Mesendoderm (in vitro differentiated cells): Measurements from ENCODE around the gene SMYD3.
"Not testable (repeated sequence)": the region's sequence is repeated elsewhere in the genome, so short reads cannot be mapped to it uniquely, and the experiment has no call there.

Experiments used
- DNase-seq: peaks from one replicate; pipeline ENCODE4 v3.0.0; 2013
- H2AK5ac ChIP-seq: 2 replicates; pipeline ENCODE4 v1.6.1; 2013; ENCODE audit warnings: low read length, inconsistent platforms
- H2BK120ac ChIP-seq: 2 replicates; pipeline ENCODE4 v1.6.1; 2013; ENCODE audit warnings: low read depth, mild to moderate bottlenecking, low read length, moderate library complexity, mixed read lengths
- H2BK15ac ChIP-seq: replicated peaks from 2 replicates; pipeline ENCODE4 v1.6.1; 2013; ENCODE audit warnings: low read depth, mild to moderate bottlenecking, moderate library complexity
- H2BK5ac ChIP-seq: 2 replicates; pipeline ENCODE4 v1.6.1; 2013; ENCODE audit warnings: low read length, inconsistent platforms
- H3K18ac ChIP-seq: 2 replicates; pipeline ENCODE4 v1.6.1; 2013; ENCODE audit warnings: mild to moderate bottlenecking, low read length, mixed read lengths
- H3K23ac ChIP-seq: one replicate; pipeline ENCODE4 v1.6.1; 2013; ENCODE audit warnings: low read length
- H3K27ac ChIP-seq: 2 replicates; pipeline ENCODE4 v1.5.1; 2013; ENCODE audit warnings: low read depth, mild to moderate bottlenecking, inconsistent platforms, low read length, moderate library complexity
- H3K27me3 ChIP-seq: 2 replicates; pipeline ENCODE4 v1.6.1; 2013; ENCODE audit warnings: low read length, control low read depth, mild to moderate bottlenecking, inconsistent platforms; ENCODE audit not compliant: insufficient read depth, poor library complexity
- H3K36me3 ChIP-seq: 2 replicates; pipeline ENCODE4 v1.6.1; 2013; ENCODE audit warnings: low read length, inconsistent platforms; ENCODE audit not compliant: control insufficient read depth, insufficient read depth
- H3K4ac ChIP-seq: one replicate; pipeline ENCODE4 v1.6.1; 2013; ENCODE audit warnings: low read depth, mild to moderate bottlenecking, low read length, moderate library complexity
- H3K4me1 ChIP-seq: 2 replicates; pipeline ENCODE4 v1.6.1; 2013; ENCODE audit warnings: low read depth, low read length, inconsistent platforms; ENCODE audit not compliant: control insufficient read depth
- H3K4me2 ChIP-seq: 2 replicates; pipeline ENCODE4 v1.6.1; 2013; ENCODE audit warnings: low read length
- H3K4me3 ChIP-seq: 2 replicates; pipeline ENCODE4 v1.5.1; 2013; ENCODE audit warnings: mild to moderate bottlenecking, low read length
- H3K56ac ChIP-seq: one replicate; pipeline ENCODE4 v1.6.1; 2013; ENCODE audit warnings: low read length
- H3K79me1 ChIP-seq: 2 replicates; pipeline ENCODE4 v1.6.1; 2013; ENCODE audit warnings: low read length, inconsistent platforms
- H3K79me2 ChIP-seq: 2 replicates; pipeline ENCODE4 v1.6.1; 2013; ENCODE audit warnings: mild to moderate bottlenecking, low read length; ENCODE audit not compliant: control insufficient read depth, insufficient read depth
- H3K9ac ChIP-seq: 2 replicates; pipeline ENCODE4 v1.6.1; 2013; ENCODE audit warnings: low read length, inconsistent platforms
- H4K5ac ChIP-seq: one replicate; pipeline ENCODE4 v1.6.1; 2013; ENCODE audit warnings: low read length
- H4K8ac ChIP-seq: one replicate; pipeline ENCODE4 v1.6.1; 2013; ENCODE audit warnings: low read depth, mild to moderate bottlenecking, control low read depth, low read length, moderate library complexity
- WGBS: extraction: QIAGEN DNeasy Blood & Tissue Kit; methylation state at CpG from one replicate; pipeline ENCODE4 v1.1.7; 2013; ENCODE audit warnings: low lambda C conversion rate, missing lambda C conversion rate; ENCODE audit not compliant: insufficient coverage; ENCODE audit errors: extremely low coverage; 5-methylcytosine and 5-hydroxymethylcytosine counted together

SMYD3 gene

GRCh38 chr1:246024118-246024517, 483.0 kb downstream of the SMYD3 start:
- WGBS: no CpG with 5 or more reads among the region's 1 CpG
- H3K4me3 ChIP-seq, DNase-seq, H3K79me1 ChIP-seq, H4K5ac ChIP-seq, H3K4me1 ChIP-seq, H3K23ac ChIP-seq, H3K36me3 ChIP-seq, H3K4me2 ChIP-seq, H2AK5ac ChIP-seq, H3K18ac ChIP-seq, H2BK5ac ChIP-seq, H3K4ac ChIP-seq, H3K79me2 ChIP-seq, H2BK15ac ChIP-seq, H3K27me3 ChIP-seq, H3K56ac ChIP-seq, H2BK120ac ChIP-seq, H4K8ac ChIP-seq, H3K27ac ChIP-seq, H3K9ac ChIP-seq: not testable (repeated sequence)

GRCh38 chr1:246020211-246020954, 486.7 kb downstream of the SMYD3 start:
- H3K9ac ChIP-seq: no peak overlapping the region
- WGBS: no CpG with 5 or more reads among the region's 6 CpGs
- no peaks in the 10 kb centered on the region for H3K79me2 ChIP-seq
- no peak overlapping the region for H2BK120ac ChIP-seq
- H3K23ac ChIP-seq: no peak overlapping the region
- H3K56ac ChIP-seq: no peak overlapping the region
- no peak overlapping the region for H3K4ac ChIP-seq
- no peaks in the 10 kb centered on the region for H3K4me1 ChIP-seq
- H3K36me3 ChIP-seq: no peaks in the 10 kb centered on the region
- H2AK5ac ChIP-seq: no peak overlapping the region
- H3K79me1 ChIP-seq: no peaks in the 10 kb centered on the region
- no peak overlapping the region for H2BK15ac ChIP-seq
- H4K8ac ChIP-seq: no peak overlapping the region
- H3K18ac ChIP-seq: no peak overlapping the region
- H3K4me2 ChIP-seq: no peak overlapping the region
- H3K4me3 ChIP-seq: no peak overlapping the region
- no peak overlapping the region for H3K27ac ChIP-seq
- H4K5ac ChIP-seq: no peak overlapping the region
- H3K27me3 ChIP-seq: no peaks in the 10 kb centered on the region
- no peak for DNase-seq
- H2BK5ac ChIP-seq: no peak overlapping the region

- Histone ChIP-seq H3K27ac (no peak overlapping the region), H2AK5ac (no peak overlapping the region), H2BK15ac (no peak overlapping the region), H3K79me2 (no peaks in the 10 kb centered on the region), H3K4me3 (no peak overlapping the region), H3K18ac (no peak overlapping the region), H4K8ac (no peak overlapping the region), H3K56ac (no peak overlapping the region), H2BK120ac (no peak overlapping the region), H4K5ac (no peak overlapping the region), H3K4ac (no peak overlapping the region), H3K23ac (no peak overlapping the region), H3K27me3 (no peaks in the 10 kb centered on the region), H3K4me1 (no peaks in the 10 kb centered on the region), H3K79me1 (no peaks in the 10 kb centered on the region), H2BK5ac (no peak overlapping the region), H3K36me3 (no peaks in the 10 kb centered on the region), H3K4me2 (no peak overlapping the region), H3K9ac (no peak overlapping the region)
- no peak for DNase-seq
- no CpG with 5 or more reads among the region's 4 CpGs for WGBS
Observed at GRCh38 chr1:246018146-246018545, 488.9 kb downstream of the SMYD3 start.

GRCh38 chr1:246012341-246012740, 494.7 kb downstream of the SMYD3 start:
- Histone ChIP-seq H3K27me3 (no peaks in the 10 kb centered on the region), H3K36me3 (no peaks in the 10 kb centered on the region)
- DNase-seq: peak; percentile 67

GRCh38 chr1:246010386-246010785, 496.7 kb downstream of the SMYD3 start:
- Histone ChIP-seq H3K56ac (no peak overlapping the region), H2BK15ac (no peak overlapping the region), H3K4me1 (no peaks in the 10 kb centered on the region), H3K23ac (no peak overlapping the region), H3K4me3 (no peak overlapping the region), H2AK5ac (no peak overlapping the region), H3K18ac (no peak overlapping the region), H2BK120ac (no peak overlapping the region), H3K79me2 (no peaks in the 10 kb centered on the region), H3K79me1 (no peaks in the 10 kb centered on the region), H4K8ac (no peak overlapping the region), H3K4me2 (no peak overlapping the region), H4K5ac (no peak overlapping the region), H3K9ac (no peak overlapping the region), H3K4ac (no peak overlapping the region), H3K36me3 (no peaks in the 10 kb centered on the region), H2BK5ac (no peak overlapping the region), H3K27ac (no peak overlapping the region), H3K27me3 (no peaks in the 10 kb centered on the region)
- DNase-seq: no peak
- WGBS: no CpG with 5 or more reads among the region's 3 CpGs

More at GRCh38 chr1:246012341-246012740, 494.7 kb downstream of the SMYD3 start:
- Histone ChIP-seq H3K27ac (no peak overlapping the region), H3K4ac (no peak overlapping the region), H2AK5ac (no peak overlapping the region), H4K5ac (no peak overlapping the region), H3K4me1 (no peaks in the 10 kb centered on the region), H2BK120ac (no peak overlapping the region), H3K4me3 (no peak overlapping the region), H2BK5ac (no peak overlapping the region), H3K9ac (no peak overlapping the region), H3K23ac (no peak overlapping the region), H3K4me2 (no peak overlapping the region), H3K56ac (no peak overlapping the region), H3K18ac (no peak overlapping the region), H2BK15ac (no peak overlapping the region), H3K79me2 (no peaks in the 10 kb centered on the region), H4K8ac (no peak overlapping the region), H3K79me1 (no peaks in the 10 kb centered on the region)
- WGBS: no CpG with 5 or more reads among the region's 5 CpGs

- no peak overlapping the region for H2BK15ac ChIP-seq
- WGBS: no CpG with 5 or more reads among the region's 10 CpGs
- H4K8ac ChIP-seq: no peak overlapping the region
- H3K18ac ChIP-seq: no peak overlapping the region
- DNase-seq: peak; percentile 32
- no peak overlapping the region for H3K4me2 ChIP-seq
- no peak overlapping the region for H3K4ac ChIP-seq
- no peak overlapping the region for H3K4me3 ChIP-seq
- no peaks in the 10 kb centered on the region for H3K79me1 ChIP-seq
- no peak overlapping the region for H4K5ac ChIP-seq
- H3K56ac ChIP-seq: no peak overlapping the region
- H2BK5ac ChIP-seq: no peak overlapping the region
- H3K27me3 ChIP-seq: no peaks in the 10 kb centered on the region
- H3K79me2 ChIP-seq: no peaks in the 10 kb centered on the region
- H2AK5ac ChIP-seq: no peak overlapping the region
- H3K23ac ChIP-seq: no peak overlapping the region
- no peak overlapping the region for H2BK120ac ChIP-seq
- H3K9ac ChIP-seq: no peak overlapping the region
- no peaks in the 10 kb centered on the region for H3K4me1 ChIP-seq
- no peak overlapping the region for H3K27ac ChIP-seq
- H3K36me3 ChIP-seq: no peaks in the 10 kb centered on the region
Observed at GRCh38 chr1:246008363-246008831, 498.7 kb downstream of the SMYD3 start.
